ENCODE measurements around the gene AP5M1. TPM values are rescaled to one million over a fixed set of nuclear protein-coding genes. Genes with fewer than 3 reads are reported as not detected.
"Not testable (repeated sequence)": the region's sequence is repeated elsewhere in the genome, so short reads cannot be mapped to it uniquely, and the experiment has no call there.

Gene AP5M1, protein sequence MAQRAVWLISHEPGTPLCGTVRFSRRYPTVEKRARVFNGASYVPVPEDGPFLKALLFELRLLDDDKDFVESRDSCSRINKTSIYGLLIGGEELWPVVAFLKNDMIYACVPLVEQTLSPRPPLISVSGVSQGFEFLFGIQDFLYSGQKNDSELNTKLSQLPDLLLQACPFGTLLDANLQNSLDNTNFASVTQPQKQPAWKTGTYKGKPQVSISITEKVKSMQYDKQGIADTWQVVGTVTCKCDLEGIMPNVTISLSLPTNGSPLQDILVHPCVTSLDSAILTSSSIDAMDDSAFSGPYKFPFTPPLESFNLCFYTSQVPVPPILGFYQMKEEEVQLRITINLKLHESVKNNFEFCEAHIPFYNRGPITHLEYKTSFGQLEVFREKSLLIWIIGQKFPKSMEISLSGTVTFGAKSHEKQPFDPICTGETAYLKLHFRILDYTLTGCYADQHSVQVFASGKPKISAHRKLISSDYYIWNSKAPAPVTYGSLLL
- total RNA-seq (10 to 100 TPM; 44.4 to 56.9 (median 48.5) TPM), total RNA-seq (37.6 to 125 (median 69.6) reads per million in 29 experiments)
- total RNA-seq (2013): 50.4 TPM

DNA sequence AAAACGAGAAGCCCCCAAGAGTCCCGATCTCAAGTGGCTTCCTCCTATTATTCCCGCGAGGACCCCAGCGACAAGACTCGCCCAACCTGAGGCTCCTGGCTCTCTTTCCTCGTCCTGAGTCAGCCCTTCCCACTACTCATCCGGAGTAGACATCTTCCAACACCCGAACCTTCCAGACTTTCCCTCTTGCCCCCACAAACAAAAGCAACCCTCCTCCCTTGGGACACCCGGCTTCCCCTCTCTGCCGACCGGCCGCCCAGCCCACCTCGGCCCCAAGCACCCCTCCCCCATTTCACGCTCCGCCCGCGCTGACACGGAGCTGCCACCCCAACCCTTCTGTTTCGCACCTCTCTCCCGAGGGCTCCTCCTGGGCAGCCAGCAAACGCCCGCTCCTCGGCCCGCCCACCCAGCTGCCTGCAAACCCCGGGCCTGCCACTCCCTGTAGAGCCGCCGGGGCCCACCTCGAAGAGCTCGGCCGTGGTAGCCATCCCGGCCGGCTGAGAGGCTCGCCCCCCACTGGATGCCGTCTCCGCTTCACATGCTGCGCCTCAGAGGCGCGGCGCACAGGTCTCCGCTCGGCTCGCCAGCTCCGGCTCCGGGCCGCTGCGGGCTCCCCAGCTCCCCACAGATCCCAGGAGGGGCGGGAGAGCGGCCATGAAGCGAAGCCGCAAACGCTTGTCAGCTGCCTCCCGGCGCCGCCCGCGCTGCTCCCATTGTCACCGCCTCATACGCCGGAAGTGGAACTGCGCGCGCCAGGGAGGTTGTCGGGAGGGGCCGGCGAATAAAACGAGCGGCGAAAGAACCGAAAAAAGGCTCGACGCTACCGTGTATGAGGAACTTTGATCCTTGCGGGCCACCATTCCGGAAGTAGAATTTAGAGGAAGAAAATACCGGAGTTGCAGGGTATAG lies at the start of gene AP5M1, which contains the start of gene EXOC5:
Gene AP5M1, plus strand, starts transcription at position 811 of the 909 bp plus-strand sequence. CDS start 344 bp downstream, outside the sequence.
Gene EXOC5, minus strand, starts transcription at position 745 of the 909 bp plus-strand sequence. Its CDS starts 257 bp downstream, at position 488.
- Histone ChIP-seq H3K36me3 (ENCODE audit: control insufficient read depth in 2 of 2, extremely low read depth in 1 of 2, insufficient read depth in 1 of 2, low read length in 1 of 2) (peaks cover 0 to 2% of the 10 kb centered on the region in 2 donors), H3K27me3 (replicated peaks in 1 of 2; ENCODE audit: control insufficient read depth in 2 of 2, extremely low read depth in 1 of 2, insufficient read depth in 2 of 2, low read length in 1 of 2) (no peaks in the 10 kb centered on the region), H3K9me3 (no peaks in the 10 kb centered on the region), H3K4me3 (ENCODE audit: control insufficient read depth in 1 of 2, extremely low read depth in 1 of 2, low read length in 1 of 2) (peak within 1 kb of the TSS; percentile 62 to 92), H3K4me1 (ENCODE audit: control insufficient read depth in 1 of 2, extremely low read depth in 1 of 2, insufficient read depth in 2 of 2, low read length in 2 of 2) (peaks cover 15 to 16% of the 10 kb centered on the region in 2 experiments), H3K27ac (ENCODE audit: low read length) (peak within 1 kb of the TSS; percentile 81)
- H3K9me3 Mint-ChIP-seq: no peaks in the 10 kb centered on the region
- POLR2A ChIA-PET: interaction anchor here (0.6 to 1.4 kb wide), 6 partner anchors 10 to 1145 kb away, joined by 3 to 6 read pairs (median 3); partner anchors contain the start of genes NAA30 (in 1 of the 2) and TMEM260 (in 1 of the 2)
- under 1% methylated on average over 76 of the region's 76 CpGs for WGBS (ENCODE audit: insufficient coverage)
- peak; percentile 86 to 89 (median 87) for ATAC-seq (replicated peaks in 1 of 4)
- peak; percentile 80 to 96 (median 90) for DNase-seq
- CTCF ChIA-PET: interaction anchor here in 1 of 2 donors (0.8 to 1.7 kb wide), 3 partner anchors 9 to 689 kb away, joined by 4 to 9 read pairs (median 5); partner anchors contain the start of gene TMEM260
- H3K4me3 Mint-ChIP-seq: peak within 1 kb of the TSS; percentile 97 to 100 (median 99)
- peaks cover 71 to 75% (median 72%) of the 10 kb centered on the region in 3 donors for H3K4me1 Mint-ChIP-seq
- no peaks in the 10 kb centered on the region for H3K27me3 Mint-ChIP-seq
- peak within 1 kb of the TSS; percentile 99 to 100 for H3K27ac Mint-ChIP-seq
- H3K36me3 Mint-ChIP-seq: peaks cover 4% of the 10 kb centered on the region

GRCh38 chr14:57221931-57222330 lies 46.8 kb upstream of the AP5M1 start:
- POLR2A ChIA-PET: no interaction called here
- Mint-ChIP-seq H3K4me3 (no peak overlapping the region), H3K27ac (no peak overlapping the region), H3K27me3 (no peaks in the 10 kb centered on the region), H3K9me3 (no peaks in the 10 kb centered on the region), H3K36me3 (peaks cover 52% of the 10 kb centered on the region), H3K4me1 (no peaks in the 10 kb centered on the region)
- DNase-seq: no peak
- CTCF ChIA-PET: no interaction called here
- no peaks in the 10 kb centered on the region for H3K9me3 ChIP-seq
- ATAC-seq (replicated peaks in 1 of 4): no peak
- H3K27ac ChIP-seq (ENCODE audit: low read length): no peak overlapping the region
- peaks cover 0 to 27% of the 10 kb centered on the region in 2 donors for H3K36me3 ChIP-seq (ENCODE audit: control insufficient read depth in 2 of 2, extremely low read depth in 1 of 2, insufficient read depth in 1 of 2, low read length in 1 of 2)
- no peaks in the 10 kb centered on the region for H3K27me3 ChIP-seq (replicated peaks in 1 of 2; ENCODE audit: control insufficient read depth in 2 of 2, extremely low read depth in 1 of 2, insufficient read depth in 2 of 2, low read length in 1 of 2)
- no peak overlapping the region for H3K4me3 ChIP-seq (ENCODE audit: control insufficient read depth in 1 of 2, extremely low read depth in 1 of 2, low read length in 1 of 2)
- WGBS (ENCODE audit: insufficient coverage): 83% methylated on average over 1 of the region's 3 CpGs
- H3K4me1 ChIP-seq (ENCODE audit: control insufficient read depth in 1 of 2, extremely low read depth in 1 of 2, insufficient read depth in 2 of 2, low read length in 2 of 2): no peaks in the 10 kb centered on the region

GRCh38 chr14:57227083-57227482 lies 41.7 kb upstream of the AP5M1 start:
- no peaks in the 10 kb centered on the region for H3K27me3 Mint-ChIP-seq
- no peaks in the 10 kb centered on the region for H3K4me1 ChIP-seq (ENCODE audit: control insufficient read depth in 1 of 2, extremely low read depth in 1 of 2, insufficient read depth in 2 of 2, low read length in 2 of 2)
- no peak overlapping the region for H3K27ac Mint-ChIP-seq
- no peak overlapping the region for H3K4me3 ChIP-seq (ENCODE audit: control insufficient read depth in 1 of 2, extremely low read depth in 1 of 2, low read length in 1 of 2)
- no peaks in the 10 kb centered on the region for H3K9me3 ChIP-seq
- WGBS (ENCODE audit: insufficient coverage): no CpG with 5 or more reads among the region's 2 CpGs
- POLR2A ChIA-PET: no interaction called here
- no peak overlapping the region for H3K27ac ChIP-seq (ENCODE audit: low read length)
- CTCF ChIA-PET: no interaction called here
- H3K9me3 Mint-ChIP-seq: peaks cover 3 to 4% (median 4%) of the 10 kb centered on the region in 3 donors
- H3K4me1 Mint-ChIP-seq: no peaks in the 10 kb centered on the region
- peaks cover 59% of the 10 kb centered on the region for H3K36me3 Mint-ChIP-seq
- H3K27me3 ChIP-seq (replicated peaks in 1 of 2; ENCODE audit: control insufficient read depth in 2 of 2, extremely low read depth in 1 of 2, insufficient read depth in 2 of 2, low read length in 1 of 2): no peaks in the 10 kb centered on the region
- no peak for DNase-seq
- peaks cover 0 to 34% of the 10 kb centered on the region in 2 donors for H3K36me3 ChIP-seq (ENCODE audit: control insufficient read depth in 2 of 2, extremely low read depth in 1 of 2, insufficient read depth in 1 of 2, low read length in 1 of 2)
- ATAC-seq (replicated peaks in 1 of 4): no peak
- no peak overlapping the region for H3K4me3 Mint-ChIP-seq

DNA sequence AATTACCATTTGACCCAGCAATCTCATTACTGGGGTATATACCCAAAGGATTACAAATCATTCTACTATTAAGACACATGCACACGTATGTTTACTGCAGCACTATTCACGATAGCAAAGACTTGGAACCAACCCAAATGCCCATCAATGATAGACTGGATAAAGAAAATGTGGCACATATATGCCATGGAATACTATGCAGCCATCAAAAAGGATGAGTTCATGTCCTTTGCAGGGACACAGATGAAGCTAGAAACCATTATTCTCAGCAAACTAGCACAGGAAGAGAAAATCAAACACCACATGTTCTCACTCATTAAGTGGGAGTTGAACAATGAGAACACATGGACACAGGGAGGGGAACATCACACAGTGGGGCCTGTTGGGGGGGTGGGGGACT lies 40.5 kb upstream of the AP5M1 start:
- H3K27ac Mint-ChIP-seq; H3K27ac ChIP-seq (ENCODE audit: low read length); CTCF ChIA-PET; H3K27me3 ChIP-seq (replicated peaks in 1 of 2; ENCODE audit: control insufficient read depth in 2 of 2, extremely low read depth in 1 of 2, insufficient read depth in 2 of 2, low read length in 1 of 2); H3K9me3 Mint-ChIP-seq; H3K4me1 ChIP-seq (ENCODE audit: control insufficient read depth in 1 of 2, extremely low read depth in 1 of 2, insufficient read depth in 2 of 2, low read length in 2 of 2); H3K4me1 Mint-ChIP-seq; H3K4me3 ChIP-seq (ENCODE audit: control insufficient read depth in 1 of 2, extremely low read depth in 1 of 2, low read length in 1 of 2); H3K9me3 ChIP-seq; H3K27me3 Mint-ChIP-seq; H3K4me3 Mint-ChIP-seq; ATAC-seq (replicated peaks in 1 of 4); DNase-seq: not testable (repeated sequence)
- peaks cover 61% of the 10 kb centered on the region for H3K36me3 Mint-ChIP-seq
- POLR2A ChIA-PET: interaction anchor here in 1 of 2 donors (0.7 kb wide), 1 partner anchor 46 kb away, joined by 3 read pairs; no protein-coding TSS in a partner anchor
- WGBS (ENCODE audit: insufficient coverage): no CpG with 5 or more reads among the region's 2 CpGs
- peaks cover 0 to 39% of the 10 kb centered on the region in 2 donors for H3K36me3 ChIP-seq (ENCODE audit: control insufficient read depth in 2 of 2, extremely low read depth in 1 of 2, insufficient read depth in 1 of 2, low read length in 1 of 2)

- Histone ChIP-seq H3K4me1 (ENCODE audit: control insufficient read depth in 1 of 2, extremely low read depth in 1 of 2, insufficient read depth in 2 of 2, low read length in 2 of 2) (no peaks in the 10 kb centered on the region), H3K27me3 (replicated peaks in 1 of 2; ENCODE audit: control insufficient read depth in 2 of 2, extremely low read depth in 1 of 2, insufficient read depth in 2 of 2, low read length in 1 of 2) (no peaks in the 10 kb centered on the region), H3K36me3 (ENCODE audit: control insufficient read depth in 2 of 2, extremely low read depth in 1 of 2, insufficient read depth in 1 of 2, low read length in 1 of 2) (peaks cover 0 to 40% of the 10 kb centered on the region in 2 donors), H3K4me3 (ENCODE audit: control insufficient read depth in 1 of 2, extremely low read depth in 1 of 2, low read length in 1 of 2) (no peak overlapping the region), H3K27ac (ENCODE audit: low read length) (no peak overlapping the region), H3K9me3 (no peaks in the 10 kb centered on the region)
- no peaks in the 10 kb centered on the region for H3K27me3 Mint-ChIP-seq
- H3K4me3 Mint-ChIP-seq: no peak overlapping the region
- no peak overlapping the region for H3K27ac Mint-ChIP-seq
- ChIA-PET POLR2A (no interaction called here), CTCF (no interaction called here)
- peaks cover 51% of the 10 kb centered on the region for H3K36me3 Mint-ChIP-seq
- no CpG with 5 or more reads among the region's 1 CpG for WGBS (ENCODE audit: insufficient coverage)
- no peak for ATAC-seq (replicated peaks in 1 of 4)
- peaks cover 3 to 4% (median 4%) of the 10 kb centered on the region in 3 donors for H3K9me3 Mint-ChIP-seq
- H3K4me1 Mint-ChIP-seq: no peaks in the 10 kb centered on the region
- DNase-seq: no peak
Observed at GRCh38 chr14:57232006-57232405, 36.8 kb upstream of the AP5M1 start.

- POLR2A ChIA-PET; H3K4me1 ChIP-seq (ENCODE audit: control insufficient read depth in 1 of 2, extremely low read depth in 1 of 2, insufficient read depth in 2 of 2, low read length in 2 of 2); H3K9me3 Mint-ChIP-seq; CTCF ChIA-PET; H3K27me3 ChIP-seq (replicated peaks in 1 of 2; ENCODE audit: control insufficient read depth in 2 of 2, extremely low read depth in 1 of 2, insufficient read depth in 2 of 2, low read length in 1 of 2); H3K4me1 Mint-ChIP-seq; H3K27me3 Mint-ChIP-seq; H3K4me3 ChIP-seq (ENCODE audit: control insufficient read depth in 1 of 2, extremely low read depth in 1 of 2, low read length in 1 of 2); H3K27ac Mint-ChIP-seq; H3K9me3 ChIP-seq; H3K4me3 Mint-ChIP-seq; ATAC-seq (replicated peaks in 1 of 4); H3K27ac ChIP-seq (ENCODE audit: low read length); DNase-seq: not testable (repeated sequence)
- 100% methylated on average over 1 of the region's 7 CpGs for WGBS (ENCODE audit: insufficient coverage)
- H3K36me3 Mint-ChIP-seq: peaks cover 27% of the 10 kb centered on the region
- peaks cover 2 to 22% of the 10 kb centered on the region in 2 donors for H3K36me3 ChIP-seq (ENCODE audit: control insufficient read depth in 2 of 2, extremely low read depth in 1 of 2, insufficient read depth in 1 of 2, low read length in 1 of 2)
Observed at GRCh38 chr14:57240115-57240514, 28.7 kb upstream of the AP5M1 start.
